CD4-positive, alpha-beta T cell treated with Interleukin-17A for 1 hour (primary cell): ENCODE measurements around the gene KCTD1.

Experiments used
- DNase-seq: peaks from one replicate; pipeline ENCODE4 v3.0.0-alpha.2; 2020

Gene KCTD1

GRCh38 chr18:26549263-26550094 lies 1.1 kb upstream of the KCTD1 start:
- no peak for DNase-seq

DNA sequence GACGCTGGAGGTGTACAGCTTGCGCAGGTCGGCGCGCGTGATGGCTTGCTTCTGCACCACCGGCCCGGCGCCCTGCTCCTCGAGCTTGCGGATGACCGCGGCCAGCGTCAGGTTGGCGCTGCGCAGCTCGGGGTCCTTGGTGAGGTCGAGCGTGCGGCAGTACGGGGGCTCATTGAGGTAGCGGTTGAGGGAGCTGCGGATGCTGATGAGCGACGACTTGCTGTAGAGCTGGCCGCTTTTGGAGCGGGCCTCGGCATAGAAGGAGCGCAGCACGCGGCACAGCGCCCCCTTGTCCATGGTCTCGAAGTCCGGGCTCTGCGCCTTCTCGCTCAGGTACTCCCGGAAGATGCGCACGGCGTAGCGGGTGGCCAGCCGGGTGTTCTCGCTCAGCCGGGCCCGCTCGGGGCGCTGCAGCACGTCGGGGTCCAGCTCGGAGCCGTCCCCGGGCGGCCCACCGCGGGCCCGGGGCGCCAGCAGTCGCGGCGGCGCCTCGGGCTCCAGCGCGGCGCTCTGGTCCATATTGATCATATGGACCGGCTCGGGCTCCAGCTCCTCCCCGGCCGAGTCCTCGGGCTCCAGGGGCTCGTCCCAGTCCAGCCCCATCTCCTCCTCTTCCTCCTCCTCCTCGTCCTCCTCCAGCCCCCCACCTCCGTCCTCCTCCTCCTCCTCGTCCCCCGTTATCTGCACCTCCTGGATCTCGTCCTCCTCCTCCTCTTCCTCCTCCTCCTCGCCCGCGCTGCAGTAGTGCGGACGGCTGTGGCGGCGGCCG lies 523 bp downstream of the KCTD1 start:
- peak; percentile 55 for DNase-seq

- no peak for DNase-seq
Observed at GRCh38 chr18:26546875-26547645, 1.3 kb downstream of the KCTD1 start.

DNA sequence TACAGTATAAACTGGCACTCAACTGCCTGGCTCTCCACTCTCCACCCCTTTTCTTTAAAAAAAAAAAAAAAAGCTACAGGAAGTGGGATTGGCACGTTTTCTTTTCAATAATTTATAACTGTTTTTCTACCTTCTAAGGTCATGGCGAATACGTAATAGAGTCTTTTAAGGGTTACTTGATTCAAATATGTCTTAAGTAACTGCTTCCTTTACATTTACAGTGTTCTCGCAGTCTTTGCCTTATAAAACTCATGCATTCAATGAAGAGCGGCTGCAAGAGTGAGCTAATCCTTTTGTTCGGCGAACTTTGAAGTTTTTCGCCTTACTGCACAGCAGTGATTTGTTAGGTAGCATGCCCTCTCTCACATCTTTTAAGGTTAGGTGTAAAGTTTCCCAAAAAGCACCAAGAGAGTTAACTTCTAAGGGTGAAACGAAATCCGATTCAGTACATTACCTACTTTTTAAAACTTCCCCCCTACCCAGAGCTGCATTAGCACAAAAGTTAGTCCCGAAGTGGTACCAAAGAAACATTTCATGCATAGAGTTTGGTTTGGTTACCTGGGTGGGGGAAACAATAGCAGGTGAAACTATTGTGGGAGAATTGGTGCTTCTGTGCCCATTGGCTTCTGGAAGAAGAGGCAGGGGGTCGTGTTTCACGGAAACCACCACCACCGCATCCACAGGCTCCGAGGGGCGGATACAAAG lies 2.0 kb downstream of the KCTD1 start:
- DNase-seq, result no peak

GRCh38 chr18:26545335-26546123 lies 2.8 kb downstream of the KCTD1 start:
- no peak for DNase-seq

- no peak for DNase-seq
Observed at GRCh38 chr18:26544451-26544850, 3.9 kb downstream of the KCTD1 start.

DNA sequence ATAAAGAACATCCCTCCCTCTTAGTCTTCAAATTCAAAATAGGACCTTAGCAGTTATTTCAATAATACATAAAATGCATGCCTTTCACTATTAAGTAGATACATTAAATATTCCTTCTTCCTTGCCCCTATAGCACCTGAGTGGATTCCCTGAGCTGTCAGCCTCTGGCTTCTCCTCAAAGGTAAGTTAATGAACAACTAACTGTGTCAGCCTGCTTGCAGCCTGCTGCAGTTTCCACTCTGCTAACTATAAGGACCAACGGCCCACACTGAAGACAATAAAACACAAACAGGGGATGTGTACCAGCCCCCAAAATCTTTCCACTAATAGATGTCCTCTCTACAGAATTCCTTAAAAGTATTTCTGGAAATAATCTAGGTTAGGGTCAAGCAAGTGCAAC lies 5.0 kb downstream of the KCTD1 start:
- DNase-seq, result no peak

DNA sequence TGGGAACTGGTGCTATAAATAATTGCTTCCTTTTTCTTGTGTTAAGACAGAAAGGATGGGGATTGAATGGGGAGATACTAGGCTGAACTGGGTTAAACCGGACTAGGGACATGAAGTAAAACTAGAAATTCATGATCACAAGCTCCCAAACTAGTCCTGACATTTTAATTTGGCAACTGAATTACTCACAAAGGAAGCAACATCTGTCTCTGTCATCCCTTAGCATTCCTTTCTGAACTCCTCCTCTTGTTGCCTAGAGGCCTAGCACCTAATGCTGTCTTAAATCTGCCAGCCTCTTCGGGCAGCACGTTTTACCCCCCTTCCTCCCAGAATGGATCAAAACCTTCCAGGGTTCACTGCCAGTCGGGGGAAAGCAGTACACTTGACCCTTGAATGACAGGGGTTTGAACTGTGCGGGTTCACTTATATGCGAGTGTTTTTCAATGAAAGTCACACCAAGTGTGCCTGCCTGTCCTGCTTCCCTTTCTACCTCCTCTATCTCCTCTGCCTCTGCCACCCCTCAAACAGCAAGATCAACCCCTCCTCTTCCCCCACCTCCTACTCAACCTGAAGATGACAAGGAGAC lies 8.2 kb downstream of the KCTD1 start:
- DNase-seq, result no peak

GRCh38 chr18:26538524-26538923 lies 9.8 kb downstream of the KCTD1 start:
- DNase-seq, result no peak

- no peak for DNase-seq
Observed at GRCh38 chr18:26536664-26537063, 11.7 kb downstream of the KCTD1 start.

GRCh38 chr18:26536032-26536431 lies 12.3 kb downstream of the KCTD1 start:
- no peak for DNase-seq

GRCh38 chr18:26535630-26536029 lies 12.7 kb downstream of the KCTD1 start:
- no peak for DNase-seq

DNA sequence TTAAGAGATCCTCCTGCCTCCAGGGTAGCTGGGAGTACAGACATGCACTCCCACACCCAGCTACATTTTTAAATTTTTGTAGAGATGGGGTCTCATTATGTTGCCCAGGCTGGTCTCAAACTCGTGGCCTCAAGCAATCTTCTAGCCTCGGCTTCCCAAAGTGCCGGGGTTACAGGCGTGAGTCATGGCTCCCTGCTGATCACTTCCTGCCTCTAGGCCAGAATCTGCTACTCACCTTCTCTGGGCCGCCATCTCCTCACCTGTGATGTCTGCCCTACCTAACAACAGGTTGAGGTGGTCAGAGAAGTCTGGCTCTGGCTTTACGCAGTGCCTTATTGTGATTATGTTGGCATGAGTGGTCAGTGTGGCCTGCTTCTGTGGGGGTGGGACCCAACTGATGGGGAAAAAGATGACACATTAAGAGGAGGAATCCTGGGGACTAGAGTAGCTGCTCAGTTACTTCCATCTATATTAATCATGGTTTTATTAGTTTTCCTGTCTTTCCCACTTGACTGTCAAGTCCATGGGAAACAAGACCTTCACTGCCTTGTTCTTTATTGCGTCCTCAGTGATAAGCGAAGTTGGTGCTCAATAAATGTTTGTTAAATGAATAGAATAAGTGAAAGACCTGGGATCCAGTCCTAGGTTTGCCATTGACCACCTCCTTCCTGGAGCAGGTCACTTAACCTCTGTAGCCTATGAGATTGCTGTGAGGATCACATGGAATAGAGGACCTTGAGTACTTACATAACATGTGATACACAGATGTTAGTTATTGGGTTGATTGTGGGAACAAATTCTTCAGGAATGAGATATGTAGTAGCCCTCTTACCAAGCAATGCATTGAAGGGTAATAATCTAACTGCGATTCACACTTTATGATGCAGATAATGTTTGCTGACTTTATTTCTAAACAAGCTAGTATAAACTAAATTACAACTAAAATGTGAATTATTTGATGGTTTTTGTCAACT lies 15.7 kb downstream of the KCTD1 start:
- DNase-seq, result no peak

DNA sequence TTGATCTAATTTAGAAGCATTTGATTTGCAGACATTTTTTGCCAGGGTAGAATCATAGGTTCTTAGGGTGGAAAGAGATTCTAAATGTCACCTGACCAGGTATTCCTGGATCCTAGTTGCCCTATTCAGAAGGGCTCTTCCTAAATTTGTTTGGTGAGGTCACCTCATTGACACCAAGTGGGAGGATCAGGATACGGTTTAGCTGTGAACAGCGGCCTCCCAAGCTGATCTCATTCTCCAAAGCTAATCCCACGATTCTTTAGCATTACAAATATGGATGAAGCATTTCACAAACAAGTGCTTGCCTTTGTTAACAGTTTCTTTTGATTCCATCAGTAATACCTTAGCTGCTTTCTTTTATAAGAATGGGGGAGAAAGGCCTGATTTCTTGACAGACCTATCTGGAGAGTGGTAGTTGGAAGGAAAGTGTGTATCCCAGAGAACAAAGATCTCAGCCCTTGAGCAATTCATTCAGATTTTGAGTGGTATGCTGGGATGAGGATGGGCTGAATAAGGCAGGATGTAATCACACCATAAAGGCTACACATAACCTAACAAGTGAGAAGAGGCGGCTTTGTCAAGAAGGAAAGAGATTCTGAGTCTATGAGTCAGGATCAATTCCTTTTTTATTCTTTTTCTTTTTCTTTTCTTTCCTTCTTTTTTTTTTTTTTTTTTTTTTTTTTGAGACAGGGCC lies 16.6 kb downstream of the KCTD1 start:
- no peak for DNase-seq

GRCh38 chr18:26526966-26527234 lies 21.5 kb downstream of the KCTD1 start:
- no peak for DNase-seq

- no peak for DNase-seq
Observed at GRCh38 chr18:26526128-26526965, 22.0 kb downstream of the KCTD1 start.

- DNase-seq, result no peak
Observed at GRCh38 chr18:26524504-26525351, 23.6 kb downstream of the KCTD1 start.

DNA sequence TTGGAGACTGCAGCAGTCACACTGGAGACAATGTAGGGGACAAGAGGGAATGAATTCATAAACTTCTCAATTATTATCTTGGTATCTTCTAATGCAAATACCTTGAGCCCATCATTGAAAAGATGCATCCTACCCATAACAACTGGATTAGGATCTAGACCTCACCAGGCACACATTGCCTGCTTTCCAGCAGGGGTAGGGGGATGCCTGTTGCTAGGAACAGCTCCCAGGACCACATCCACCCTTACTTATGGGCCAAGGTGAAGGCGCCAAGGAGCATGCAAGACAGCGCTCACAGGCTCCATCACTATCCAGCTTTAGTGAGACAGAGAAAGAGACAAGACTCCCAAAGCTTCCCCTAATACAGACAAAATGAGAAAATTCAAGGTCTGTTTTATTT lies 24.4 kb downstream of the KCTD1 start:
- DNase-seq, result no peak
